NCI-H2107 (cell line): ENCODE data around the gene GART.
A peak's percentile ranks its signal among the peaks of the same experiment; 100 is the strongest.
"Not testable (repeated sequence)": the region's sequence is repeated elsewhere in the genome, so short reads cannot be mapped to it uniquely, and the experiment has no call there.

Experiments used
- DNase-seq: peaks from one replicate; lab custom pipeline; 2025; lab: John Stamatoyannopoulos, UW

The GART gene

GRCh38 chr21:33512481-33512880 lies 29.4 kb downstream of the GART start:
- DNase-seq, result no peak

GRCh38 chr21:33511639-33512038 lies 30.3 kb downstream of the GART start:
- no peak for DNase-seq

- DNase-seq, result no peak
These were observed 31.1 kb downstream of the GART start for GRCh38 chr21:33510826-33511225.

DNA sequence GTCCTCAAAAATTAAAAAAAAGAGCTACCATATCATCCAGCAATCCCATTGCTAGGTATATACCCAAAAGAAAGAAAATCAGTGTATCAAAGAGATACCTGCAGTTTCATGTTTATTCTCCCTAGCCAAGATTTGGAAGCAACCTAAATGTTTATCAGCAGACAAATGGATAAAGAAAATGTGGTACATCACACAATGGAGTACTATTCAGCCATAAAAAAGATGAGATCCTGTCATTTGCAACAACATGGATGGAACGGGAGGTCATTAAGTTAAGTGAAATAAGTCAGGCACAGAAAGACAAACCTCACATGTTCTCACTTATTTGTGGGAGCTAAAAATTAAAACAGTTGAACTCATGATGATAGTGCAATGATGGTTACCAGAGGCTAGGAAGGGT lies 34.9 kb downstream of the GART start:
- DNase-seq, result not testable (repeated sequence)

DNA sequence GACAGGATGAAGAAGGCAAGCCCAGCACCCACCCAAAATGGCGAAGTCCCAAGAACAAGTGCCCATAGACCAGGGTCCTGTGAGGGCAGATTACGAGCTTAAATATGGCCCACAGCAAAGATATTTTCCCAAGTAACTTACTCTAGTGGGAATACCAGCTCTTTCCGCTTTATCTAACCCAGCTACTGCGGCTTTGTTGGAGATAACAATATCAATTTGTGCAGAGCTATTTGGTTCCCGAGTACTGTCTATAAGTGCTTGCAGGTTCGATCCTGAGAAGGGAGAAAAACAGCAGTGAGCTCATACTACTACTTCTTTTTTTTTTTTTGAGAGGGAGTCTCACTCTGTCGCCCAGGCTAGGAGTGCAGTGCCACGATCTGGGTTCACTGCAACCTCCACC lies 36.1 kb downstream of the GART start:
- no peak for DNase-seq

- no peak for DNase-seq
These were observed 45.6 kb downstream of the GART start for GRCh38 chr21:33496345-33496744.

- DNase-seq, result no peak
These were observed 46.2 kb downstream of the GART start for GRCh38 chr21:33495743-33496142.

GRCh38 chr21:33493756-33494155 lies 48.2 kb downstream of the GART start:
- DNase-seq, result no peak

GRCh38 chr21:33492571-33492970 lies 49.3 kb downstream of the GART start:
- no peak for DNase-seq

DNA sequence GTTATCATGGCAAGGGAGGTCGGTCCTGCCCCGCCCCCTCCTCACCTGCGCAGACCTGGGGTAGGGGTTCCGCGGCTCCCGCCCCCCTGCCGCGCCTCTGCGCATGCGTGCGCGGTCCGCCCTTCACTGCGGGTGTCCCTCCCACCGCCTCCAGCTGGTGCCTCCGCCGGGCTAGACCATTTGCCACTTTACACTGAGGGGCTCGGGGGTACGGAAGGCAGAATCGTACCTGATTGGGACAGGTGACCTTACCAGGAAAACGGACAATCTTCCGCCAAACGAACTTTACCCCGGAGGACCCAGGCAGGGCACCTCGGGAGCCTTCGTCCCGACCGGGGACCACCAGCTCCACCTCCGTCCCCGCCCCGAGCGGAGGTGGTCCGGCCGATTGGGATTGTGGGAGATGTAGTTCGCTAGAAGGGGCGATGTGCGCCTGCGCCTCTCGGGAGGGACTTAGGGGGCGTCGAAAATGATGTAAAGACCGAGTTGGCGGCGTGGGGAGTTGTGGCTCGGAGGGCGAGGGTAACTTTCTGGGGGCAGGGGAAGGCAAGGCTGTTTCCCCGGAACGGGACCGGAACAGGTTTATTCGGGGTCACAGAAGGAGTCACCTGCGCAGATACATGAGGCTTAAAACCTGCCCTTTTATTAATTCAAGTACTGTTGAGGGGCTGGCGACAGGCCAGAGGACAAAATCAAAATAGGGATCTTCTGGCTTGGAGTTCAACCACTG lies 50.4 kb downstream of the GART start, which contains the start of gene DNAJC28:
TSS of gene DNAJC28 (minus strand) at position 344 of the 730 bp plus-strand sequence. CDS start 2,323 bp downstream, outside the sequence.
- DNase-seq, result peak; percentile 78

- DNase-seq, result no peak
These were observed 50.9 kb downstream of the GART start for GRCh38 chr21:33490991-33491372.

DNA sequence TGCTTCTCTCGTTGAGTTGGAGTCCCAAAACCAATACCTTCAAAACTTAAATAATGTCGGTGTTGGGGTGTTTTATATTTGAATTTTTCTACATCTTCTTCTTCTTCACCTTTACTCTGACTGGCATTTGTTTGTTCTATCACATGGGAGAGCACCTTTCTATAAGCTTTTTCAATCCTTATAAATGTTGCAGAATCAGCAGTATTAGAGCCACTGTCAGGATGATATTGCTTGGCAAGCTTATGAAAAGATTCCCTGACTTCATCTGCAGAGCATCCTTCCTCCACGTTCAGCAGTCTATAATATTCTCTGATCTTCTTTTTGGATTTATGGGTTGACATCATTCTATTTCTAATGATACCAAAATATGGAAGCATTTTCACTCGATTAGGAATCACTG lies 53.0 kb downstream of the GART start:
- no peak for DNase-seq

GRCh38 chr21:33487996-33488395 lies 53.9 kb downstream of the GART start:
- DNase-seq, result no peak

DNA sequence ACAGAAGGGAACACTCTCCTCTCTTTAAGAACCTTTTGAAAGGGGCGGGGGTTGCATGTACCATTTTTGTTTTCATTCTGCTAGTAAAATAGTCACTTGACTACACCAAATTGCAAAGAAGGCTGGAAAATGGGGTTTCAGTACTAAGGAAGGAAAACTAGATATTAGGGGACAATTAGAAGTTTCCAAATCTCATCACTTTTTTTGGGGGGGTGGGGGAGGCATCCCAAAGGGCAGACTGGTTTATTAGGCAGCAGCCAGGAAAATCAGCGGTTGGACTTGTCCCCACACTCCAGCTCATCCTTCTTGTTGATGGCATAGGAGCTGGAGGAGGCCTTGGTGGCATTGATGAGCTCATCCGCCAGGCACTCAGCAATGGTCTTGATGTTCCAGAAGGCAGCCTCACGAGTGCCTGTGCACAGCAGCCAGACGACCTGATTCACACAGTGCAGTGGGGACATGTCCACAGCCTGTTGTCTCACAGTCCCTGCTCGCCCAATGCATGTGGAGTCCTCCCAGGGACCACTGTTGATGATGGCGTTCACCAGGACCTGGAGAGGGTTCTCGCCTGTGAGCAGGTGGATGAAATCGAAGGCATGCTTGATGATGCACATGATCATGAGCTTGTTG lies 60.5 kb downstream of the GART start:
- no peak for DNase-seq

GRCh38 chr21:33480481-33481103 lies 61.3 kb downstream of the GART start:
- DNase-seq, result no peak

GRCh38 chr21:33479679-33480480 lies 62.0 kb downstream of the GART start, which contains the start of gene TMEM50B:
TSS of gene TMEM50B (minus strand) at chr21:33479974. CDS start at chr21:33468885, 11,089 bp downstream.
- peak; percentile 90 for DNase-seq

DNA sequence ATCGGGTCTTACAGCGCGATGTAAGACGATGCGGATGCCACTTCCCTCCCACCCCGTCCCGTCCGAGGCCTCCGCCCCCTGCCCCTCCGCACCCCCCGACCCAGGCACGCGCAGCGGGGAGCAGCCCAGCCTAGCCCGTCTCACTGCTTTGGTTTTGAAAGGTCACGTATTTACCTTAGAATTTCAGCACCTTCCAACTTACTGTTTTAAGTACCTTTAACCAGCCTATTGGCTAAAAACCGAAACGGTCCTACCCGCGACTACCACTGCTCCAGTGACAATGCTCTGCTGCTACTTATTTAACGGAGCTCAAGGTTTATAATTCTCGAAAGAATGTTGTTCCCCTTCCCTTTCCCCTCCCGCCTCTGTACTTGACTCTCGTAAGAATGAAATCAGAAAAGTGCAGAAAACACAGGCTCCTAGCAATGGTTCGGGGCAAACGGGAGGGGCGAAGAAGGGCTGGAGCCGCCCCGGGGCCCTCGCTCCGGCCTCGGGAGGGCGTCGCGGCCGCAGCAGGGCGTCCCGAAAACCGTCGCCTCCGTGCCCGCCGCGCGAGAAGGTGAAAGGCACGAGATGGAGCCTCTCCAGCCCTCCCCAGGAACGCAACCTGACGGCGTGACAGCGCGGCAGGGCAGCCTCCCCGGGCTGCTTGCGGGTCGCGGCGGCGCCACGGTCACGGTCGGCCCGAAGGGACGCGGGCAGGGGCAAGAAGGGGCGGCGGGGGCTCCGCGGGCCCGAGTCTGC lies 62.8 kb downstream of the GART start:
- peak; percentile 8 for DNase-seq

DNA sequence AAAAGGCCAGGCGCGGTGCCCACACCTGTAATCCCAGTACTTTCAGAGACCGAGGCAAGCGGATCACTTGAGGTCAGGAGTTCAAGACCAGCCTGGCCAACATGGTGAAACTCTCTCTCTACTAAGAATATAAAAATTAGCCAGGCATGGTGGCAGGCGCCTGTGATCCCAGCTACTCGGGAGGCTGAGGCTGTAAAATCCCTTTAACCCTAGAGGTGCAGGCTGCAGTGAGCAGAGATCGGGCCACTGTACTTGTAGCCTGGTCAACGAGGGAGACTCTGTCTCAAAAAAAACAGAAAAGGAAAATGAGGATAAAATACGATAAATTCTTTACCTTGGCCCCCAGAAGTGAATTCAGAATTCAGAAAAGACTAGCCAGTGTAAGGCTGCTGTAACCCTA lies 63.7 kb downstream of the GART start:
- no peak for DNase-seq

DNA sequence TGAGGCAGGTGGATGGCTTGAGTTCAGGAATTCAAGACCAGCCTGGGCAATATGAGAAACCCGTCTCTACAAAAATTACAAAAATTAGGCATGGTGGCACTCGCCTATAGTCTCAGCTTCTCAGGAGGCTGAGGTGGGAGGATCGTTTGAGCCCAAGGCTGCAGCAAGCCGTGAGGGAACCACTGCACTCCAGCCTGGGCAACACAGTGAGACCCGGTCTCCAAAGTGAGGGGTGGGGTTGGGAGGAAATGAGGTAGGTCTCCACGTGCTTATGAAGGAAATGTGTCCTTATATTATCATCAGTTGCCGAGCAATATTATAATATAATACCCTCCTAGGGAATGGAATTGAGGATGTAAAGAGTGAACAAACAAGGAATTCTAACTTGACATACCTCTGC lies 64.9 kb downstream of the GART start:
- no peak for DNase-seq

- no peak for DNase-seq
These were observed 68.6 kb downstream of the GART start for GRCh38 chr21:33473344-33473743.

DNA sequence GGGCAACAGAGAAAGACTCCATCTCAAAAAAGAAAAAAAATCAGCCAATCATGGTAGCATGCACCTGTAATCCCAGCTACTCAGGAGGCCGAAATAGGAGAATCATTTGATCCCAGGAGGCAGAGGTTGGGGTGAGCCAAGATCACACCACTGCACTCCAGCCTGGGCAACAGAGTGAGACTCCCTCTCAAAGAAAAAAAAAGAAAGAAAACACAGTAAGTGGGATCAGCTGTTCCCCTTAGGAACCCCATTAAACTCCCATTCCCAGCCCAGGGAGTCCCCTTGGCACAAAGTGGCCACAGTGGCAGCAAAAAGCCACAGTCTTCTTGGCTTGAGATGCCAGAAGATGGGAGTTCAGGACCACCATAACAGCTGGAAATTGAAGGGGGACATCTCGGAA lies 71.2 kb downstream of the GART start:
- no peak for DNase-seq

- not testable (repeated sequence) for DNase-seq
These were observed 72.7 kb downstream of the GART start for GRCh38 chr21:33469183-33469582.
